OCI-LY1 (cell line): ENCODE results near the gene CTNNA2.

ENCODE experiments used
- H2AFZ ChIP-seq: fragments of 200-600 bp; sonication (generic), shearing (Covaris generic); 2 replicates; pipeline ENCODE4 v1.6.0; 2014; ENCODE audit warnings: antibody characterized with exemption, mild to moderate bottlenecking, low read length
- H3F3A ChIP-seq: fragments of 200-600 bp; sonication (generic), shearing (Covaris generic); 2 replicates; pipeline ENCODE4 v1.6.0; 2014; ENCODE audit warnings: mild to moderate bottlenecking, antibody characterized with exemption, low read length, moderate library complexity; ENCODE audit not compliant: insufficient read depth
- H3K27ac ChIP-seq: fragments of 200-600 bp; sonication (generic); 2 replicates; pipeline ENCODE4 v1.5.1; 2014; ENCODE audit warnings: low read length, mixed run types, mild to moderate bottlenecking, low read depth; ENCODE audit not compliant: poor library complexity, severe bottlenecking
- H3K27me3 ChIP-seq: fragments of 200-600 bp; sonication (generic); 2 replicates; pipeline ENCODE4 v1.6.0; 2014; ENCODE audit warnings: antibody characterized with exemption, mild to moderate bottlenecking, low read length, moderate library complexity; ENCODE audit not compliant: insufficient read depth
- H3K36me3 ChIP-seq: fragments of 200-600 bp; sonication (generic); 2 replicates; pipeline ENCODE4 v1.6.1; 2014; ENCODE audit warnings: mild to moderate bottlenecking, antibody characterized with exemption, low read length, moderate library complexity, mixed read lengths; ENCODE audit not compliant: insufficient read depth
- H3K4me1 ChIP-seq: fragments of 200-600 bp; sonication (generic); 2 replicates; pipeline ENCODE4 v1.5.1; 2014; ENCODE audit warnings: mild to moderate bottlenecking, low read length, moderate library complexity; ENCODE audit not compliant: insufficient read depth, severe bottlenecking
- H3K4me2 ChIP-seq: fragments of 200-600 bp; sonication (generic), shearing (Covaris generic); 2 replicates; pipeline ENCODE4 v1.6.1; 2014; ENCODE audit warnings: low read length
- H3K4me3 ChIP-seq: fragments of 200-600 bp; sonication (generic); 2 replicates; pipeline ENCODE4 v1.5.1; 2014; ENCODE audit warnings: low read length, low read depth, mild to moderate bottlenecking, mixed read lengths; ENCODE audit not compliant: poor library complexity, severe bottlenecking
- H3K79me2 ChIP-seq: fragments of 200-600 bp; shearing (Covaris generic); 2 replicates; pipeline ENCODE4 v1.6.1; 2016; ENCODE audit warnings: mixed run types, low read length, mixed read lengths; ENCODE audit not compliant: insufficient read depth
- H3K9ac ChIP-seq: fragments of 200-600 bp; sonication (generic), shearing (Covaris generic); 2 replicates; pipeline ENCODE4 v1.6.1; 2014; ENCODE audit warnings: mild to moderate bottlenecking, low read length, mixed read lengths
- H3K9me2 ChIP-seq: fragments of 200-600 bp; sonication (generic), shearing (Covaris generic); 2 replicates; pipeline ENCODE4 v1.6.1; 2014; ENCODE audit warnings: low read depth, mild to moderate bottlenecking, low read length, mixed read lengths
- H3K9me3 ChIP-seq: fragments of 200-600 bp; shearing (Covaris generic); 2 replicates; pipeline ENCODE4 v1.6.1; 2014; ENCODE audit warnings: low read length, mixed read lengths
- H4K20me1 ChIP-seq: fragments of 200-600 bp; sonication (generic), shearing (Covaris generic); 2 replicates; pipeline ENCODE4 v1.6.0; 2016; ENCODE audit warnings: mild to moderate bottlenecking, low read length; ENCODE audit not compliant: insufficient read depth
- CTCF ChIP-seq: fragments of 200-600 bp; sonication (generic), shearing (Covaris generic); IDR thresholded peaks from 2 replicates; pipeline ENCODE4 v1.5.1; 2017; ENCODE audit warnings: mild to moderate bottlenecking, antibody characterized with exemption, low read length, moderate library complexity, mixed read lengths
- EZH2 ChIP-seq: fragments of 200-600 bp; sonication (generic), shearing (Covaris generic); IDR thresholded peaks from 2 replicates; pipeline ENCODE4 v1.8.0; 2017; ENCODE audit warnings: borderline replicate concordance, mixed run types, mild to moderate bottlenecking, antibody characterized with exemption, low read length, moderate library complexity, mixed read lengths

The CTNNA2 gene

GRCh38 chr2:80549901-80550300 lies 1037.0 kb downstream of the CTNNA2 start:
- TF ChIP-seq EZH2 (no peak), CTCF (no peak)
- Histone ChIP-seq H3F3A (no peaks in the 10 kb centered on the region), H3K4me1 (peaks cover 15% of the 10 kb centered on the region), H4K20me1 (no peaks in the 10 kb centered on the region), H3K27ac (no peak overlapping the region), H3K4me3 (no peak overlapping the region), H3K9me2 (no peaks in the 10 kb centered on the region), H3K4me2 (no peak overlapping the region), H2AFZ (no peak overlapping the region), H3K36me3 (no peaks in the 10 kb centered on the region), H3K9ac (no peak overlapping the region), H3K79me2 (no peaks in the 10 kb centered on the region), H3K27me3 (no peaks in the 10 kb centered on the region), H3K9me3 (no peaks in the 10 kb centered on the region)

- H3K27ac ChIP-seq = no peak overlapping the region
- no peaks in the 10 kb centered on the region for H3K79me2 ChIP-seq
- H3K4me1 ChIP-seq = peaks cover 8% of the 10 kb centered on the region
- no peaks in the 10 kb centered on the region for H3K9me3 ChIP-seq
- H3K9ac ChIP-seq = no peak overlapping the region
- no peak overlapping the region for H3K4me2 ChIP-seq
- no peak overlapping the region for H3K4me3 ChIP-seq
- H2AFZ ChIP-seq = no peak overlapping the region
- H3K27me3 ChIP-seq = no peaks in the 10 kb centered on the region
- TF ChIP-seq EZH2 (no peak), CTCF (no peak)
- no peaks in the 10 kb centered on the region for H3F3A ChIP-seq
- H3K9me2 ChIP-seq = no peaks in the 10 kb centered on the region
- no peaks in the 10 kb centered on the region for H4K20me1 ChIP-seq
- no peaks in the 10 kb centered on the region for H3K36me3 ChIP-seq
Observed at GRCh38 chr2:80560326-80560725, 1047.5 kb downstream of the CTNNA2 start.

GRCh38 chr2:80568011-80568410 lies 1055.2 kb downstream of the CTNNA2 start:
- H3K27ac ChIP-seq = no peak overlapping the region
- no peak overlapping the region for H3K9ac ChIP-seq
- no peaks in the 10 kb centered on the region for H4K20me1 ChIP-seq
- no peak overlapping the region for H2AFZ ChIP-seq
- no peaks in the 10 kb centered on the region for H3K27me3 ChIP-seq
- no peak overlapping the region for H3K4me3 ChIP-seq
- H3K9me2 ChIP-seq = no peaks in the 10 kb centered on the region
- H3K36me3 ChIP-seq = no peaks in the 10 kb centered on the region
- H3K79me2 ChIP-seq = no peaks in the 10 kb centered on the region
- no peak overlapping the region for H3K4me2 ChIP-seq
- no peaks in the 10 kb centered on the region for H3K9me3 ChIP-seq
- H3K4me1 ChIP-seq = no peaks in the 10 kb centered on the region
- TF ChIP-seq EZH2 (no peak), CTCF (no peak)
- H3F3A ChIP-seq = no peaks in the 10 kb centered on the region
